NCI-H128 (cell line): Measurements from ENCODE around the gene SLC49A4.

Source experiments
- DNase-seq: peaks from one replicate; lab custom pipeline; 2025; ENCODE audit not compliant: unreplicated experiment; lab: John Stamatoyannopoulos, UW

SLC49A4 gene

GRCh38 chr3:122857019-122857418 lies 62.1 kb downstream of the SLC49A4 start:
- DNase-seq = no peak

GRCh38 chr3:122858373-122858772 lies 63.5 kb downstream of the SLC49A4 start:
- no peak for DNase-seq

- DNase-seq = no peak
Observed at GRCh38 chr3:122859021-122859805, 64.3 kb downstream of the SLC49A4 start.

GRCh38 chr3:122862381-122862780 lies 67.5 kb downstream of the SLC49A4 start:
- no peak for DNase-seq

GRCh38 chr3:122864498-122864897 lies 69.6 kb downstream of the SLC49A4 start:
- no peak for DNase-seq

- DNase-seq = no peak
Observed at GRCh38 chr3:122868322-122868721, 73.5 kb downstream of the SLC49A4 start.

GRCh38 chr3:122873741-122874515 lies 79.1 kb downstream of the SLC49A4 start:
- DNase-seq = no peak

GRCh38 chr3:122875547-122876127 lies 80.8 kb downstream of the SLC49A4 start:
- DNase-seq = no peak

- DNase-seq = no peak
Observed at GRCh38 chr3:122880173-122880572, 85.3 kb downstream of the SLC49A4 start.

- no peak for DNase-seq
Observed at GRCh38 chr3:122880624-122881023, 85.8 kb downstream of the SLC49A4 start.

GRCh38 chr3:122882361-122882947 lies 87.6 kb downstream of the SLC49A4 start:
- no peak for DNase-seq

GRCh38 chr3:122886251-122886650 lies 91.4 kb downstream of the SLC49A4 start:
- no peak for DNase-seq

GRCh38 chr3:122886946-122887345 lies 92.1 kb downstream of the SLC49A4 start:
- DNase-seq = no peak

GRCh38 chr3:122890077-122890719 lies 95.3 kb downstream of the SLC49A4 start:
- no peak for DNase-seq

- no peak for DNase-seq
Observed at GRCh38 chr3:122890720-122891220, 95.9 kb downstream of the SLC49A4 start.

- no peak for DNase-seq
Observed at GRCh38 chr3:122892118-122892960, 97.5 kb downstream of the SLC49A4 start.

GRCh38 chr3:122893282-122893681 lies 98.4 kb downstream of the SLC49A4 start:
- DNase-seq = no peak

- no peak for DNase-seq
Observed at GRCh38 chr3:122893754-122894668, 99.1 kb downstream of the SLC49A4 start.

GRCh38 chr3:122898298-122898697 lies 103.4 kb downstream of the SLC49A4 start:
- no peak for DNase-seq
